GM12891 (cell line): ENCODE results near the gene GTF2H4.

Experiments
- POLR2A ChIP-seq: IDR thresholded peaks from 2 replicates; pipeline ENCODE4 v1.6.1; 2011; ENCODE audit warnings: low read depth, low read length, control low read depth
- POLR2AphosphoS5 ChIP-seq: IDR thresholded peaks from 2 replicates; pipeline ENCODE4 v1.6.1; 2011; ENCODE audit warnings: low read depth, low read length, control low read depth
- POU2F2 ChIP-seq: IDR thresholded peaks from 2 replicates; pipeline ENCODE4 v1.6.1; 2011; ENCODE audit warnings: low read depth, mild to moderate bottlenecking, control low read depth, low read length, moderate library complexity

DNA sequence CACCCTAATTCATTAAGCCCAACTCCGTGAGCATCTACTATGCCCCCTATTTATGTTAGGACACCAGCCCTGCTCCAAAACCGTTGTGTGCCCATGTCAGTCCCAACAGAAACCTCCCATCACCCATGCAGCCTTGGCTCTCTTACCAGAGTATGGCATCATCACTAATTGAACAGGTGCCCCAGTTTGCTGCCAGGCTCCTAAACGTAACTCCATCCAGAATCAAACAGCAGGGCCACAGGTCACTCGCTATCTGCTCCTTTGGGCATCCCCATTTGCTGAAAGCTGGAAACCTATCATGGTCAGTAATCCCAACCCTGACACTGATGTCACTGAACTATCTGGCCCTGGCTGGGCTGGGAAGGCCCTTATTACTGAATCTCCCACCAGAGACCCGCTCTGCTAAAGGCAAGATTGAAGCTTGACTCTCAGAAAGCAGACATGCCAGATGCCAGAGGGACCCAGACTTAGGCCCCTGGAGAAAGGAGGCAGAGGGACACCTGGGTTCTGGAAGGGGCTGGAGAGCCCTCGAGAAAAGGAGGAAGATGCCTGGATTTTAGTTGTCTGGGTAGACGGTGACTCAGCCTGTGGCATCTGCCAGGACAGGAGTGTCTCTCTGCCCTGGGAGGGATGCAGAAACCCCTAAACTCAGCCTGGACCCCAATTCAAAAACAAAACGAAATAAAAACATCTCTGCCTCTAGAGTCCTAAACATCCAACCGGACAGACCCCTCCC lies 46.8 kb downstream of the GTF2H4 start:
- TF ChIP-seq POLR2A (no peak), POU2F2 (no peak), POLR2AphosphoS5 (no peak)
